Activated CD4-positive, alpha-beta T cell treated with anti-CD3 and anti-CD28 coated beads for 36 hours (primary cell): ENCODE measurements around the gene SIPA1. TPM values are rescaled to one million over a fixed set of nuclear protein-coding genes. Genes with fewer than 3 reads are reported as not detected.
A peak's percentile ranks its signal among the peaks of the same experiment; 100 is the strongest.

Experiments
- ATAC-seq: fragments of 200-7000 bp; cut with Tn5 transposase; one replicate; pipeline ENCODE4 v1.10.0; 2021; ENCODE audit warnings: mild to moderate bottlenecking, moderate library complexity
- CTCF ChIA-PET: fragments of 350-600 bp; sonication (Branson Sonifier 250); formaldehyde crosslinking; loops from one replicate; lab custom pipeline; 2021; ENCODE audit warnings: antibody characterized with exemption; lab: Charles Lee
- POLR2A ChIA-PET: fragments of 350-600 bp; sonication (Branson Sonifier 250); formaldehyde crosslinking; loops from one replicate; lab custom pipeline; 2021; ENCODE audit warnings: antibody characterized with exemption, inconsistent platforms; lab: Charles Lee
- DNase-seq: peaks from one replicate; pipeline ENCODE4 v3.0.0-alpha.2; 2020
- H3K27ac Mint-ChIP-seq: one replicate; pipeline ENCODE4 v1.8.0; 2021; ENCODE audit warnings: mixed read lengths
- H3K27me3 Mint-ChIP-seq: one replicate; pipeline ENCODE4 v1.8.0; 2021; ENCODE audit warnings: mixed read lengths
- H3K36me3 Mint-ChIP-seq: one replicate; pipeline ENCODE4 v1.8.0; 2021; ENCODE audit warnings: low read depth, mixed read lengths
- H3K4me1 Mint-ChIP-seq: one replicate; pipeline ENCODE4 v1.8.0; 2021; ENCODE audit warnings: mixed read lengths
- H3K4me3 Mint-ChIP-seq: one replicate; pipeline ENCODE4 v1.8.0; 2021; ENCODE audit warnings: mild to moderate bottlenecking, moderate library complexity, mixed read lengths
- H3K9me3 Mint-ChIP-seq: one replicate; pipeline ENCODE4 v1.8.0; 2021; ENCODE audit warnings: low read depth, mixed read lengths
- intact Hi-C, 2 experiments: fragments of 100-400 bp; cut with DNase I in 1 of 2; cut with micrococcal nuclease in 1 of 2; formaldehyde crosslinking; loops; one replicate each; pipeline versions ENCODE4 v1.14.2 to v1.15.1; 2022 to 2024; cut with DNase I, micrococcal nuclease
- total RNA-seq, 2 experiments: library from RNA; stranded (reverse); gene quantifications; one replicate each; pipeline ENCODE4 v1.2.3, GENCODE V29; 2021

Gene SIPA1
- total RNA-seq, 2 experiments from 2014 or later = 181 to 202 TPM

DNA sequence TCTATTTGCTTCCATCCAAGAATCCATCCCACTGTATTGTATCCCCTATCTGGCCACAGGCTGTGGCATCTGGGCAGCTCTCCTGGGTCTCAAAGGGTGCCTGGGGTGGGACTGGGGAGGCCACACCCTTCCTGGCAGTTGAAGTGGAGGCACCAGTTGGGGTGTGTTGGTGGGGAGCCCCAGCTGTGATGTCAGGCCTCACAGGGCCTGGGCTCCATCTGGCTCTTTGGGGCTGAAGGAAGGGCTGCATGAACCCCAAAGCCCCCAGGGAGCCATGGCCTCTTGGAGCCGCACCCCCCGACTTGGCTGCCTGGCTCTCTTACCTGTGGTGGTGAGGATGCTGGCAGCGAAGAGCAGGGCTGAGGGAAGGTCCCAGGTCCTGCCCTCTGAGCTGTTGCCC lies 42.8 kb upstream of the SIPA1 start:
- Mint-ChIP-seq H3K27me3 (no peaks in the 10 kb centered on the region), H3K9me3 (no peaks in the 10 kb centered on the region), H3K27ac (no peak overlapping the region), H3K4me3 (no peak overlapping the region), H3K36me3 (peaks cover 15% of the 10 kb centered on the region), H3K4me1 (peaks cover 9% of the 10 kb centered on the region)
- ChIA-PET POLR2A (no interaction called here), CTCF (interaction anchor here (0.6 to 1.7 kb wide), 5 partner anchors 24 to 318 kb away, joined by 3 to 7 read pairs (median 3); partner anchors contain the start of gene ZNRD2)
- ATAC-seq (peak; percentile 10), DNase-seq (no peak)
- intact Hi-C loops = loop anchor here in 1 of 2 experiments (2.0 kb wide), 1 partner anchor 18 kb away; no protein-coding TSS in a partner anchor

DNA sequence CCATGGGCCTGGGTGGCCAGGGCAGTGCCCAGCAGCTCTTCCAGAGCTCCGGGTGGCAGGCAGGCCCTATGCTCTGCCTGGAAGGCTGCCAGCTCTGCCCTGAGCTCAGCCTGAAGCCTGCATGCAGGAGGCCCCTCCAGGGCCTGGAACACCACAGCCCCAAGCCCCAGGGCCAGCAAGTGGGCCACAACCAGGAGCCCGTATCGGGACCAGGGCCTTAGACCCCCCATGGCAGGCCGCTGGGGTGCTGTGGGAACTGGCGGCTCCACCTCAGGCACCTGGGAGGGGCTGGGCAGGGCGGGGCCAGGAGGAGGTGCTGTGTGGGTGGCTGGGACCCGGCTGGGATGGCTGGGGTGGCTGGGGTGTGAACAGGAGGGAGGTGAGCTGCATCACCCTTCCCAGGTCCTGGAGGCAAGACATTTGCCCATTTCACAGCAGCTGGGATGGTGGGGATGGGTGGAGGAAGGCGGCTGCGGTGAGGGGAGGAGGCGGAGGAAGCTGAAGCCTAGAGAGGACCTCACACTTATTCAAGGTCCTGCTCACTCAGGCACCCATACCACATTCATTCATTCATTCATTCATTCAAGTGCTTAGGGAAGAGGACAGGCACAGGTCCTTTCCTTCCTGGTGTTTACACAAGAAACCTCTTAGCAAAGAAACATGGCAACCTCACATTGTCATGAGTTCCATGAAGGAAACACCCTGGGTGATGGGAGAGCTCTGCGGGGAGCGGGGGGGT lies 42.2 kb upstream of the SIPA1 start, which contains the start of gene KCNK7:
KCNK7 (minus strand) TSS at position 258 of the 739 bp plus-strand sequence; CDS start at position 230, 28 bp downstream.
- DNase-seq (no peak), ATAC-seq (no peak)
- ChIA-PET CTCF (interaction anchor here (0.6 to 1.6 kb wide), 3 partner anchors 55 to 317 kb away, joined by 3 to 5 read pairs (median 3); no protein-coding TSS in a partner anchor), POLR2A (no interaction called here)
- no peak within 1 kb of the TSS for H3K27ac Mint-ChIP-seq
- peaks cover 9% of the 10 kb centered on the region for H3K4me1 Mint-ChIP-seq
- H3K4me3 Mint-ChIP-seq = no peak within 1 kb of the TSS
- H3K36me3 Mint-ChIP-seq = peaks cover 10% of the 10 kb centered on the region
- H3K9me3 Mint-ChIP-seq = no peaks in the 10 kb centered on the region
- intact Hi-C loops = loop anchor here in 1 of 2 experiments (2.0 kb wide), 1 partner anchor 17 kb away; no protein-coding TSS in a partner anchor
- no peaks in the 10 kb centered on the region for H3K27me3 Mint-ChIP-seq

- ATAC-seq (no peak), DNase-seq (no peak)
- no peak overlapping the region for H3K4me3 Mint-ChIP-seq
- POLR2A ChIA-PET = no interaction called here
- CTCF ChIA-PET = no interaction called here
- peaks cover 10% of the 10 kb centered on the region for H3K36me3 Mint-ChIP-seq
- no peak overlapping the region for H3K27ac Mint-ChIP-seq
- peaks cover 9% of the 10 kb centered on the region for H3K4me1 Mint-ChIP-seq
- no peaks in the 10 kb centered on the region for H3K27me3 Mint-ChIP-seq
- no peaks in the 10 kb centered on the region for H3K9me3 Mint-ChIP-seq
- intact Hi-C loops = no loop called here
Observed at GRCh38 chr11:65596520-65596919, 41.4 kb upstream of the SIPA1 start.

DNA sequence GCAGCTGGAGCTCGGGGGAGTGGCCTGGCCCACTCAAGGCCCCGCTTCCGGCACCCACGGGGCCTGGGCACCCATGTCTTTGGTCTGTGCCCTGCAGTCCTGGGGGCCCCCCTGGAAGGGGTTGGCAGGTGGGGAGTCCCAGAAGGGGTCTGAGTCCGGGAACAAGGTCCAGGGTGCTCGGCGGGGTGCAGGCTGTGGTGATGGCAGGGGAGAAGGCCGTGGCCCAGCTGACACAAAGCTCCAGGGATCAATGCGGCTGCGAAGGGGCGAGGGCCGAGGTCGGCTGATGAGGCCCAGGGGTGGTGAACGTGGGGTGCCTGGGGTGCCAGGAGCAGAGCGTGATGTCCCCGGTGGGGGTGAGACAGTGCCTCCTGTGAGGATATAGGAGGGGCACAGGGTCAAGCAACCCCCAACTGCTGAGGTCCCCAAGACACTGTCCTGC lies 39.6 kb upstream of the SIPA1 start:
- no peak overlapping the region for H3K4me3 Mint-ChIP-seq

GRCh38 chr11:65599216-65599954 lies 38.5 kb upstream of the SIPA1 start:
- intact Hi-C loops = no loop called here
- CTCF ChIA-PET = no interaction called here

More for the DNA sequence above, 39.6 kb upstream of the SIPA1 start:
- Mint-ChIP-seq H3K4me1 (peaks cover 9% of the 10 kb centered on the region), H3K9me3 (no peaks in the 10 kb centered on the region), H3K27ac (no peak overlapping the region), H3K27me3 (no peaks in the 10 kb centered on the region), H3K36me3 (peaks cover 9% of the 10 kb centered on the region)
- ChIA-PET POLR2A (no interaction called here), CTCF (interaction anchor here (0.7 to 1.2 kb wide), 2 partner anchors 12 to 15 kb away, joined by 3 to 4 read pairs; no protein-coding TSS in a partner anchor)
- ATAC-seq (no peak), DNase-seq (no peak)
- intact Hi-C loops = no loop called here

DNA sequence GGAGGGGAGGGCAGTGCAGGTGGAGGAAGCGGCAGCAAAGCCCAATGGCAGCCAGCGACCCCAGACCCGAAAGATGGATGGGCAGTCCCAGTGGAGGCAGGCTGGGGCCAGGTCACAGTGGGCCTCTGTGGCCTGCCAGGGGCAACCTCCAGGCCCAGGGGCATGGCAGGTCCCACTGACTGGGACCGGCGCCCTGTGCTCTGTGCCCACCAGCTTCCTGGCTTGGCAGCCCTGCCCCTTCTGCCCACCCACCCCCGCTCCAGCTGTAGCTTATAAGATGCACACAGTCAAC lies 38.0 kb upstream of the SIPA1 start:
- Mint-ChIP-seq H3K27me3 (no peaks in the 10 kb centered on the region), H3K27ac (no peak overlapping the region), H3K4me1 (peaks cover 8% of the 10 kb centered on the region), H3K9me3 (no peaks in the 10 kb centered on the region), H3K4me3 (no peak overlapping the region), H3K36me3 (peaks cover 17% of the 10 kb centered on the region)
- CTCF ChIA-PET = no interaction called here
- ATAC-seq (no peak), DNase-seq (no peak)
- POLR2A ChIA-PET = no interaction called here
- intact Hi-C loops = no loop called here

More at GRCh38 chr11:65599216-65599954, 38.5 kb upstream of the SIPA1 start:
- H3K4me3 Mint-ChIP-seq = no peak overlapping the region
- POLR2A ChIA-PET = no interaction called here
- no peak overlapping the region for H3K27ac Mint-ChIP-seq
- no peaks in the 10 kb centered on the region for H3K9me3 Mint-ChIP-seq
- DNase-seq (no peak), ATAC-seq (no peak)
- H3K4me1 Mint-ChIP-seq = peaks cover 9% of the 10 kb centered on the region
- H3K36me3 Mint-ChIP-seq = peaks cover 15% of the 10 kb centered on the region
- no peaks in the 10 kb centered on the region for H3K27me3 Mint-ChIP-seq

- CTCF ChIA-PET = interaction anchor here (0.5 to 1.4 kb wide), 5 partner anchors 11 to 236 kb away, joined by 3 to 4 read pairs (median 3); no protein-coding TSS in a partner anchor
- intact Hi-C loops = no loop called here
- Mint-ChIP-seq H3K36me3 (peaks cover 36% of the 10 kb centered on the region), H3K4me3 (no peak overlapping the region), H3K9me3 (no peaks in the 10 kb centered on the region), H3K4me1 (peaks cover 3% of the 10 kb centered on the region), H3K27ac (no peak overlapping the region), H3K27me3 (no peaks in the 10 kb centered on the region)
- no peak for ATAC-seq
- POLR2A ChIA-PET = no interaction called here
- no peak for DNase-seq
Observed at GRCh38 chr11:65604258-65604657, 33.6 kb upstream of the SIPA1 start.

- peak; percentile 76 for ATAC-seq
- POLR2A ChIA-PET = no interaction called here
Observed at GRCh38 chr11:65606876-65607613, 30.9 kb upstream of the SIPA1 start.

DNA sequence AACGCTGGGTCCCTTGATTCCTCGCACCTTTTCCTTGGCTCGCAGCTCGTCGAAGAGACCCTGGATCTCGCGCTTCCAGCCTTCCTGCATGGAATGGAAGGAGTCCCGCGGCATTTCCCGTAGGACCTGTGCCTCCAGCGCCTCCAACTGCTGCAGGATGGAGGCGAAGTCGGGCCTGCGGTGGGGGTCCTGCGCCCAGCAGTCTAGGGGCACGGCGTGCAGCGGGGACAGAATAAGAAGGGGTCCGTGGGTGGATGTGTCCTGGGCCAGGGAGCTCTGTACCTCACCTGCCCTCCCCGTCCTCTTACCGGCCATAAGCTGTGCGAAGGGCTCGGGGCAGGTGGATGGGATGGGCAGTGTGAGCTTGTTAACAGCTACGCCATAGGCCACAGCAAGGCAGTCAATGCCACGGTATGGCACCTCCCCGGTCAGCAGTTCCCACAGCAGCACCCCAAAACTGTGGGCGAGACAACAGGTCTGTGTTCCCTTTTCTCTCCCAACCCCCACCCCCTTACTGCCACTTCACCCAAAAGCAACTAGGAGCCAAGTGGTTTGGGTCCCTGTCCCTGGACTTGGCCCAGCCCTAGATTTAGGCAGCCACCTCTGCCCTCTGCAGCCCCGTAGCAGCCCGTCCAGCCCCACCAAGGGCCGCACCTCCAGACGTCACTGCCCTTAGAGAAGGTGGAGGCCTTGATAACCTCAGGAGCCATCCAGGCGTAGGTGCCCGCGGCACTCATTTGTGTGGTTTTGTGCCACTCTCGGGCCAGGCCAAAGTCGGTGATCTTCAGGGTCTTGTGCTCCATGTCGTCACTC lies 30.1 kb upstream of the SIPA1 start:
- DNase-seq (no peak), ATAC-seq (no peak)
- no peak overlapping the region for H3K27ac Mint-ChIP-seq
- CTCF ChIA-PET = interaction anchor here (1.5 kb wide), 1 partner anchor 20 kb away, joined by 4 read pairs; no protein-coding TSS in a partner anchor
- no peaks in the 10 kb centered on the region for H3K9me3 Mint-ChIP-seq
- peaks cover 32% of the 10 kb centered on the region for H3K4me1 Mint-ChIP-seq
- H3K36me3 Mint-ChIP-seq = peaks cover 53% of the 10 kb centered on the region
- H3K4me3 Mint-ChIP-seq = no peak overlapping the region
- H3K27me3 Mint-ChIP-seq = no peaks in the 10 kb centered on the region
- intact Hi-C loops = no loop called here
- POLR2A ChIA-PET = no interaction called here

More at GRCh38 chr11:65606876-65607613, 30.9 kb upstream of the SIPA1 start:
- intact Hi-C loops = no loop called here
- H3K27ac Mint-ChIP-seq = no peak overlapping the region
- peaks cover 27% of the 10 kb centered on the region for H3K4me1 Mint-ChIP-seq
- H3K36me3 Mint-ChIP-seq = peaks cover 47% of the 10 kb centered on the region
- CTCF ChIA-PET = interaction anchor here (1.5 kb wide), 1 partner anchor 19 kb away, joined by 4 read pairs; no protein-coding TSS in a partner anchor
- peak; percentile 55 for DNase-seq
- H3K9me3 Mint-ChIP-seq = no peaks in the 10 kb centered on the region
- H3K4me3 Mint-ChIP-seq = no peak overlapping the region
- no peaks in the 10 kb centered on the region for H3K27me3 Mint-ChIP-seq

GRCh38 chr11:65609229-65609628 lies 28.7 kb upstream of the SIPA1 start:
- POLR2A ChIA-PET = no interaction called here
- no peak for ATAC-seq
- Mint-ChIP-seq H3K4me3 (no peak overlapping the region), H3K27ac (no peak overlapping the region), H3K27me3 (no peaks in the 10 kb centered on the region), H3K9me3 (no peaks in the 10 kb centered on the region), H3K4me1 (peaks cover 37% of the 10 kb centered on the region), H3K36me3 (peaks cover 54% of the 10 kb centered on the region)
- CTCF ChIA-PET = interaction anchor here (0.6 to 1.5 kb wide), 5 partner anchors 9 to 242 kb away, joined by 3 to 6 read pairs (median 3); no protein-coding TSS in a partner anchor
- no peak for DNase-seq
- intact Hi-C loops = no loop called here
